Frontal cortex (tissue), 4 donors: ENCODE results near the gene C9orf43. TPM values are rescaled to one million over a fixed set of nuclear protein-coding genes. Genes with fewer than 3 reads are reported as not detected.
A peak's percentile ranks its signal among the peaks of the same experiment; 100 is the strongest.

Experiments
- DNase-seq, 2 donors: peaks; one replicate each; pipeline ENCODE4 v3.0.0; 2012; ENCODE audit warnings: low spot score in 2 of 2
- FAIRE-seq: peaks from 2 replicates; lab custom pipeline; 2012; peaks lifted over from hg19 to GRCh38; lab: Jason Lieb, UNC
- total RNA-seq: library from RNA; depleted of rRNA; stranded (reverse); fragments of >200 nt; gene quantifications from one replicate; pipeline ENCODE4 v1.2.3, GENCODE V29; 2014
- donor health status: control.
- donor health status: control.
- donor health status: control.

C9orf43 gene
- total RNA-seq, 1 donor from 2014 or later = 1.2 TPM

GRCh38 chr9:113461943-113462342, 51.4 kb downstream of the C9orf43 start:
- no peak for DNase-seq
- no peak for FAIRE-seq

GRCh38 chr9:113462781-113463286, 52.3 kb downstream of the C9orf43 start:
- FAIRE-seq (no peak), DNase-seq (no peak)

- no peak for FAIRE-seq
- DNase-seq = peak in 1 of 2 donors; percentile 53
These were observed 53.1 kb downstream of the C9orf43 start, which contains the start of gene RGS3 for GRCh38 chr9:113463418-113464285. TSS of gene RGS3 (plus strand) at chr9:113463727. CDS start at chr9:113463803, 76 bp downstream.

- FAIRE-seq (no peak), DNase-seq (no peak)
These were observed 53.7 kb downstream of the C9orf43 start for GRCh38 chr9:113464286-113464660.

- no peak for FAIRE-seq
- DNase-seq = no peak
These were observed 55.1 kb downstream of the C9orf43 start for GRCh38 chr9:113465599-113466140.

GRCh38 chr9:113467183-113467582, 56.6 kb downstream of the C9orf43 start:
- no peak for DNase-seq
- no peak for FAIRE-seq

GRCh38 chr9:113468716-113469448, 58.3 kb downstream of the C9orf43 start:
- DNase-seq (peak in 1 of 2 donors; percentile 58), FAIRE-seq (no peak)

- FAIRE-seq (no peak), DNase-seq (no peak)
These were observed 60.6 kb downstream of the C9orf43 start for GRCh38 chr9:113471143-113471542.

- FAIRE-seq (no peak), DNase-seq (no peak)
These were observed 61.0 kb downstream of the C9orf43 start for GRCh38 chr9:113471566-113471965.

- DNase-seq = no peak
- no peak for FAIRE-seq
These were observed 61.7 kb downstream of the C9orf43 start for GRCh38 chr9:113472199-113472598.

- FAIRE-seq = no peak
- no peak for DNase-seq
These were observed 63.9 kb downstream of the C9orf43 start for GRCh38 chr9:113474360-113475028.

GRCh38 chr9:113475031-113475430, 64.5 kb downstream of the C9orf43 start:
- FAIRE-seq (no peak), DNase-seq (no peak)

GRCh38 chr9:113475992-113476391, 65.4 kb downstream of the C9orf43 start:
- no peak for FAIRE-seq

GRCh38 chr9:113476511-113476916, 66.0 kb downstream of the C9orf43 start:
- DNase-seq (no peak), FAIRE-seq (no peak)

More at GRCh38 chr9:113475992-113476391, 65.4 kb downstream of the C9orf43 start:
- DNase-seq = no peak

GRCh38 chr9:113477058-113477457, 66.5 kb downstream of the C9orf43 start:
- FAIRE-seq (no peak), DNase-seq (no peak)

GRCh38 chr9:113477661-113478060, 67.1 kb downstream of the C9orf43 start:
- FAIRE-seq = no peak
- DNase-seq = no peak

GRCh38 chr9:113479174-113479621, 68.7 kb downstream of the C9orf43 start:
- DNase-seq (no peak), FAIRE-seq (no peak)
